Peyer's patch (tissue), 4 donors: ENCODE measurements around the gene GGTA1.

Source experiments
- POLR2A ChIP-seq, 2 donors: fragments of 450-650 bp; IDR thresholded peaks; one replicate each; pipeline ENCODE4 v1.5.1; 2017; ENCODE audit warnings: antibody characterized with exemption in 2 of 2, mild to moderate bottlenecking in 2 of 2, moderate library complexity in 2 of 2
- TF ChIP-seq, protein P1 (sequence below), 6 experiments: fragments of 450-650 bp in 4 of 6; fragments of 200-600 bp in 2 of 6; sonication (generic) in 1 of 6; IDR thresholded peaks; one replicate each; pipeline ENCODE4 v1.5.1; 2017 to 2019; ENCODE audit warnings: antibody characterized with exemption in 6 of 6, mild to moderate bottlenecking in 3 of 6, moderate library complexity in 1 of 6

DNA sequence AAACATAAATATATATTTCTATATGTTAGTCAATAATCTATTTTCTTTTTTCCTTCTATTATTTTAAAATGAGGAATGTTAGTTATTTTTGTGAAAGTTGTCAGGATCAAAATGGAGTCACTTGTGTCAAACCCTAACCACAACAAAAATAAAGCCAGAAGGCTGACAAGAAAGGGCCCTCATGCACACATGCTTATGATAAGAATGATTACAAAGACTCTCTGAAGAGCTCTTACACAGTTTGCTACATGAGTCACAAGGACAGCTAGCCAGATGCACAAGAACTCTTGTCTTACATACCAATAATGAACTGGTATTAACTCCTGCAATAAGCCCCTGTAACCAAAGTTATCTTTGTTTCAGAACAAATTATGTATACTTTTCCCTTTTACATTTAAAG is 64.7 kb downstream of the GGTA1 start:
- TF ChIP-seq, protein P1, sequence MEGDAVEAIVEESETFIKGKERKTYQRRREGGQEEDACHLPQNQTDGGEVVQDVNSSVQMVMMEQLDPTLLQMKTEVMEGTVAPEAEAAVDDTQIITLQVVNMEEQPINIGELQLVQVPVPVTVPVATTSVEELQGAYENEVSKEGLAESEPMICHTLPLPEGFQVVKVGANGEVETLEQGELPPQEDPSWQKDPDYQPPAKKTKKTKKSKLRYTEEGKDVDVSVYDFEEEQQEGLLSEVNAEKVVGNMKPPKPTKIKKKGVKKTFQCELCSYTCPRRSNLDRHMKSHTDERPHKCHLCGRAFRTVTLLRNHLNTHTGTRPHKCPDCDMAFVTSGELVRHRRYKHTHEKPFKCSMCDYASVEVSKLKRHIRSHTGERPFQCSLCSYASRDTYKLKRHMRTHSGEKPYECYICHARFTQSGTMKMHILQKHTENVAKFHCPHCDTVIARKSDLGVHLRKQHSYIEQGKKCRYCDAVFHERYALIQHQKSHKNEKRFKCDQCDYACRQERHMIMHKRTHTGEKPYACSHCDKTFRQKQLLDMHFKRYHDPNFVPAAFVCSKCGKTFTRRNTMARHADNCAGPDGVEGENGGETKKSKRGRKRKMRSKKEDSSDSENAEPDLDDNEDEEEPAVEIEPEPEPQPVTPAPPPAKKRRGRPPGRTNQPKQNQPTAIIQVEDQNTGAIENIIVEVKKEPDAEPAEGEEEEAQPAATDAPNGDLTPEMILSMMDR (IDR thresholded peaks at IDR 0.05), result no peak
- TF ChIP-seq POLR2A (IDR thresholded peaks at IDR 0.05), result no peak
